GM21381 (cell line): Measurements from ENCODE around the gene FUT7.

Source experiments
- ATAC-seq: cut with Tn5 transposase; IDR thresholded peaks from one replicate; pipeline ENCODE4 v1.9.1; 2021; ENCODE audit warnings: mild to moderate bottlenecking, moderate library complexity; ENCODE audit not compliant: unreplicated experiment

FUT7 gene

GRCh38 chr9:136985027-136985602 lies 46.8 kb downstream of the FUT7 start:
- ATAC-seq = no peak

GRCh38 chr9:136984464-136985026 lies 47.3 kb downstream of the FUT7 start:
- no peak for ATAC-seq

GRCh38 chr9:136983656-136984314 lies 48.1 kb downstream of the FUT7 start:
- ATAC-seq = no peak

- no peak for ATAC-seq
Observed at GRCh38 chr9:136983167-136983566, 48.7 kb downstream of the FUT7 start.

GRCh38 chr9:136982232-136983051 lies 49.4 kb downstream of the FUT7 start, which contains the start of gene LCNL1:
TSS of gene LCNL1 (plus strand) at chr9:136982993. CDS start at chr9:136983587, 594 bp downstream.
- ATAC-seq = no peak

GRCh38 chr9:136981588-136982231 lies 50.2 kb downstream of the FUT7 start:
- ATAC-seq = no peak

- no peak for ATAC-seq
Observed at GRCh38 chr9:136980669-136981478, 51.0 kb downstream of the FUT7 start.
